H1 (cell line): ENCODE data around the gene DIS3L. TPM values are rescaled to one million over a fixed set of nuclear protein-coding genes. Genes with fewer than 3 reads are reported as not detected.

Source experiments
- CTCF ChIA-PET: fragments of 300-600 bp; sonication (Branson Sonifier 250); formaldehyde crosslinking; loops from one replicate; lab custom pipeline; 2021; ENCODE audit not compliant: partially characterized antibody; lab: Charles Lee
- POLR2A ChIA-PET: fragments of 300-600 bp; sonication (Branson Sonifier 250); formaldehyde crosslinking; loops from one replicate; lab custom pipeline; 2021; ENCODE audit warnings: inconsistent platforms; ENCODE audit not compliant: partially characterized antibody; lab: Charles Lee
- DNase-seq, 2 experiments: peaks; one replicate each; pipeline versions ENCODE4 v3.0.0 to v3.0.0-alpha.2; 2010 to 2022; ENCODE audit warnings: low spot score in 2 of 2, low read depth in 1 of 2, mixed read lengths in 1 of 2
- FAIRE-seq: peaks from 2 replicates; lab custom pipeline; 2011; peaks lifted over from hg19 to GRCh38; lab: Jason Lieb, UNC
- H2AFZ ChIP-seq: 2 replicates; pipeline ENCODE4 v1.8.1; 2012; ENCODE audit warnings: low read length, inconsistent platforms
- H2AK5ac ChIP-seq: 2 replicates; pipeline ENCODE4 v1.6.1; 2013; ENCODE audit warnings: low read depth, low read length
- H2BK120ac ChIP-seq: replicated peaks from 2 replicates; pipeline ENCODE3; 2013; ENCODE audit warnings: low read depth, low read length, inconsistent platforms
- H2BK12ac ChIP-seq: 2 replicates; pipeline ENCODE4 v1.6.1; 2013; ENCODE audit warnings: low read depth, low read length
- H2BK15ac ChIP-seq: 2 replicates; pipeline ENCODE4 v1.6.1; 2013; ENCODE audit warnings: low read length
- H2BK20ac ChIP-seq: 2 replicates; pipeline ENCODE4 v1.6.1; 2013; ENCODE audit warnings: low read length
- H2BK5ac ChIP-seq: 2 replicates; pipeline ENCODE4 v1.6.1; 2013; ENCODE audit warnings: low read depth, low read length
- H3K14ac ChIP-seq: 2 replicates; pipeline ENCODE4 v1.6.1; 2013; ENCODE audit warnings: inconsistent platforms; ENCODE audit not compliant: insufficient read length
- H3K18ac ChIP-seq: 2 replicates; pipeline ENCODE4 v1.6.1; 2013; ENCODE audit warnings: low read length; ENCODE audit errors: extremely low read depth
- H3K23ac ChIP-seq: 2 replicates; pipeline ENCODE4 v1.6.1; 2013; ENCODE audit warnings: inconsistent platforms; ENCODE audit not compliant: insufficient read length
- H3K23me2 ChIP-seq: 2 replicates; pipeline ENCODE4 v1.6.1; 2013; ENCODE audit warnings: low read depth, low read length
- H3K27ac ChIP-seq: 2 replicates; pipeline ENCODE4 v1.6.1; 2011; ENCODE audit warnings: low read depth, low read length, inconsistent platforms
- H3K27me3 ChIP-seq, 4 experiments: replicated peaks in 1 of 4; 1 replicate in 1 of 4; 2 replicates in 3 of 4; pipeline versions ENCODE4 v1.6.1 to v1.8.1; 2011 to 2013; ENCODE audit warnings: low read length in 3 of 4, mild to moderate bottlenecking in 3 of 4, inconsistent platforms in 2 of 4, mixed read lengths in 2 of 4, moderate library complexity in 1 of 4; ENCODE audit not compliant: control insufficient read depth in 3 of 4, insufficient read depth in 3 of 4; ENCODE audit errors: extremely low read depth in 1 of 4
- H3K36me3 ChIP-seq, 4 experiments: 2 replicates each; pipeline versions ENCODE4 v1.6.1 to v1.8.1; 2011 to 2013; ENCODE audit warnings: mild to moderate bottlenecking in 4 of 4, low read length in 3 of 4, moderate library complexity in 2 of 4, control low read depth in 1 of 4, inconsistent platforms in 1 of 4; ENCODE audit not compliant: insufficient read depth in 4 of 4, control insufficient read depth in 2 of 4
- H3K4ac ChIP-seq: replicated peaks from 2 replicates; pipeline ENCODE3; 2013; ENCODE audit warnings: low read length, low read depth, mixed read lengths, inconsistent platforms; ENCODE audit not compliant: insufficient read length
- H3K4me1 ChIP-seq, 4 experiments: replicated peaks in 1 of 4; 1 replicate in 1 of 4; 2 replicates in 3 of 4; pipeline versions ENCODE4 v1.6.1 to v1.8.1; 2011 to 2013; ENCODE audit warnings: low read length in 3 of 4, inconsistent platforms in 2 of 4, mixed read lengths in 1 of 4; ENCODE audit not compliant: insufficient read depth in 4 of 4, control insufficient read depth in 3 of 4
- H3K4me2 ChIP-seq, 2 experiments: 2 replicates each; pipeline versions ENCODE4 v1.6.1 to v1.8.1; 2011 to 2013; ENCODE audit warnings: low read depth in 2 of 2, low read length in 2 of 2, control low read depth in 1 of 2, inconsistent platforms in 1 of 2, mild to moderate bottlenecking in 1 of 2; ENCODE audit not compliant: insufficient read depth in 1 of 2
- H3K4me3 ChIP-seq, 4 experiments: fragments of 200-600, 300-600 bp in 1 of 4; sonication (generic), shearing (Covaris generic), sonication (Bioruptor Twin) in 1 of 4; 2 replicates each; pipeline versions ENCODE4 v1.5.1 to v1.8.1; 2011 to 2016; ENCODE audit warnings: low read length in 4 of 4, low read depth in 3 of 4, control low read depth in 2 of 4, inconsistent platforms in 2 of 4, mild to moderate bottlenecking in 2 of 4, mixed read lengths in 1 of 4, moderate library complexity in 1 of 4; ENCODE audit not compliant: insufficient read depth in 2 of 4; ENCODE audit errors: extremely low read depth in 1 of 4
- H3K56ac ChIP-seq: replicated peaks from 2 replicates; pipeline ENCODE3; 2013; ENCODE audit warnings: low read depth, mild to moderate bottlenecking, mixed read lengths, low read length, inconsistent platforms; ENCODE audit not compliant: insufficient read length
- H3K79me1 ChIP-seq: 2 replicates; pipeline ENCODE4 v1.6.1; 2013; ENCODE audit warnings: low read depth, low read length, control low read depth
- H3K79me2 ChIP-seq, 2 experiments: 2 replicates each; pipeline versions ENCODE4 v1.6.1 to v1.8.1; 2012 to 2013; ENCODE audit warnings: low read length in 2 of 2, mild to moderate bottlenecking in 2 of 2, inconsistent platforms in 1 of 2; ENCODE audit not compliant: insufficient read depth in 2 of 2, control insufficient read depth in 1 of 2
- H3K9ac ChIP-seq, 4 experiments: replicated peaks in 1 of 4; 1 replicate in 1 of 4; 2 replicates in 3 of 4; pipeline versions ENCODE4 v1.6.1 to v1.8.1; 2011 to 2013; ENCODE audit warnings: low read depth in 3 of 4, low read length in 3 of 4, control low read depth in 2 of 4, mild to moderate bottlenecking in 2 of 4, moderate library complexity in 2 of 4, inconsistent platforms in 1 of 4; ENCODE audit errors: extremely low read depth in 1 of 4
- H3K9me3 ChIP-seq, 2 experiments: 2 replicates each; pipeline versions ENCODE4 v1.6.1 to v1.8.1; 2012 to 2013; ENCODE audit warnings: mild to moderate bottlenecking in 2 of 2, moderate library complexity in 2 of 2, control low read depth in 1 of 2, inconsistent platforms in 1 of 2, low read depth in 1 of 2, low read length in 1 of 2, mixed read lengths in 1 of 2; ENCODE audit not compliant: insufficient read depth in 2 of 2
- H4K20me1 ChIP-seq, 2 experiments: replicated peaks in 1 of 2; 2 replicates each; pipeline versions ENCODE3 to v1.8.1; 2011 to 2013; ENCODE audit warnings: inconsistent platforms in 2 of 2, low read length in 2 of 2, mild to moderate bottlenecking in 1 of 2; ENCODE audit not compliant: insufficient read depth in 2 of 2, control insufficient read depth in 1 of 2
- H4K5ac ChIP-seq: 2 replicates; pipeline ENCODE4 v1.6.1; 2013; ENCODE audit warnings: low read length, low read depth, mixed read lengths, inconsistent platforms; ENCODE audit not compliant: insufficient read length
- H4K8ac ChIP-seq: 2 replicates; pipeline ENCODE4 v1.8.0; 2013; ENCODE audit warnings: mild to moderate bottlenecking, moderate library complexity, low read length, inconsistent platforms; ENCODE audit not compliant: insufficient read depth; ENCODE audit errors: extremely low read depth
- H4K91ac ChIP-seq: replicated peaks from 2 replicates; pipeline ENCODE3; 2013; ENCODE audit warnings: low read length, mixed read lengths, inconsistent platforms; ENCODE audit not compliant: insufficient read length
- SAP30 ChIP-seq: fragments of 300-600 bp; sonication (generic); IDR thresholded peaks from 2 replicates; pipeline ENCODE4 v1.7.1; 2012; ENCODE audit warnings: low read length, moderate library complexity, mild to moderate bottlenecking, inconsistent platforms; ENCODE audit not compliant: insufficient read depth, insufficient replicate concordance
- TEAD4 ChIP-seq: IDR thresholded peaks from 2 replicates; pipeline ENCODE4 v1.6.1; 2012; ENCODE audit warnings: low read depth, low read length, inconsistent platforms, mixed read lengths
- WGBS, 2 experiments: shearing (Covaris generic) in 1 of 2; methylation state at CpG; one replicate each; pipeline versions ENCODE4 v1.1.6 to v1.1.7; 2013 to 2015; ENCODE audit warnings: low lambda C conversion rate in 2 of 2, mixed read lengths in 2 of 2, inconsistent platforms in 1 of 2, low coverage in 1 of 2, missing lambda C conversion rate in 1 of 2; ENCODE audit not compliant: insufficient replicate concordance in 2 of 2, insufficient coverage in 1 of 2, insufficient read length in 1 of 2; ENCODE audit errors: extremely low coverage in 1 of 2, missing lambda C conversion rate in 1 of 2; 5-methylcytosine and 5-hydroxymethylcytosine counted together
- polyA plus RNA-seq, 7 experiments: library from polyadenylated mRNA; depleted of rRNA in 3 of 7; stranded (reverse) in 5 of 7; unstranded in 2 of 7; fragments of >200 nt in 5 of 7; fragments of 200-250 nt in 2 of 7; gene quantifications; 1 replicate in 5 of 7; 2 replicates in 1 of 7; 4 replicates in 1 of 7; pipeline versions ENCODE4 v1.2.1 to v1.2.3, GENCODE V29; 2011 to 2013; ENCODE audit warnings: missing spikeins in 2 of 7, mixed read lengths in 2 of 7
- total RNA-seq: library from RNA; stranded (reverse); fragmentation: NEBNext Ultra II Directional; extraction: Animal tissue kit (Norgen Biotek cat#: 25700); gene quantifications from 2 replicates; pipeline ENCODE4 v1.2.1, GENCODE V29; 2021

DIS3L gene
- total and polyA plus RNA-seq, 2 of the 8 experiments (the other 6 are each of a cell fraction or from before 2014, with no cell fraction given) = 8.7 to 25.0 TPM

DNA sequence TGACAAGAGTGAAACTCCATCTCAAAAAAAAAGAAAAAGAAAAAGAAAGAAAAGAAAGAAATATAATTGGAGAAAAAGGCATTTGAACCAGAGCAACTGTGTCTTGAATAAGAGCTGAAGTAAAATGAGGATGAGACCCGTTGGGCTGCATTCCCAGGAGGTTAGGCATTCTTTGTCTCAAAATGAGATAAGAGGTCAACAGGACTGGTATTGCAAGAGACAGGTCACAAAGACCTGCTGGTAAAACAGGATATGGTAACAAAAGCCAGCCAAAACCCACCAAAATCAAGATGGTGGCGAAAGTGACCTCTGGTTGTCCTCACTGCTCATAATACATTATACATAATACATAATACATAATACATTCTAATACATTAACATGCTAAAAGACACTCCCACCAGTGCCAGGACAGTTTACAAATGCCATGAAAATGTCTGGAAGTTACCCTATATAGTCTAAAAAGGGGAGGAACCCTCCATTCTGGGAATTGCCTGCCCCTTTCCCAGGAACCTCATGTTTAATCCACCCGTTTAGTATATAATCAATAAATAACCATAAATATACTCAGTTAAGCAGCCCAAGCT lies 71.7 kb downstream of the DIS3L start:
- no peaks in the 10 kb centered on the region for H4K20me1 ChIP-seq
- no peaks in the 10 kb centered on the region for H3K36me3 ChIP-seq
- no peak overlapping the region for H2BK20ac ChIP-seq
- H4K91ac ChIP-seq = no peak overlapping the region
- no peak overlapping the region for H3K14ac ChIP-seq
- WGBS, 2 experiments = 89% methylated on average over 3 of the region's 3 CpGs; no CpG with 5 or more reads in 1 of the 2 experiments
- H4K8ac ChIP-seq = no peak overlapping the region
- H3K4ac ChIP-seq = no peak overlapping the region
- no peak overlapping the region for H2BK5ac ChIP-seq
- H3K56ac ChIP-seq = no peak overlapping the region
- no peaks in the 10 kb centered on the region for H3K79me1 ChIP-seq
- no peak for TF ChIP-seq SAP30
- peak; percentile 47; the same call in 1 of the 2 replicates for TF ChIP-seq TEAD4
- TF ChIP-seq, all 59 proteins: peak for 1
- DNase-seq (no peak), FAIRE-seq (no peak)
- no peak overlapping the region for H3K18ac ChIP-seq
- H4K5ac ChIP-seq = no peak overlapping the region
- H3K4me3 ChIP-seq = no peak overlapping the region
- POLR2A ChIA-PET = no interaction called here
- CTCF ChIA-PET = interaction anchor here (0.6 kb wide), 1 partner anchor 16 kb away, joined by 3 read pairs; no protein-coding TSS in a partner anchor
- H3K79me2 ChIP-seq = no peaks in the 10 kb centered on the region
- H3K23me2 ChIP-seq = no peaks in the 10 kb centered on the region
- no peak overlapping the region for H2AK5ac ChIP-seq
- 0 out of 2 replicates have a peak overlapping the region, but pooled peaks have one; percentile 39 for H2AFZ ChIP-seq
- H3K23ac ChIP-seq = no peak overlapping the region
- H3K27ac ChIP-seq = no peak overlapping the region
- no peaks in the 10 kb centered on the region for H3K9me3 ChIP-seq
- no peak overlapping the region for H2BK120ac ChIP-seq
- H2BK15ac ChIP-seq = no peak overlapping the region
- H3K27me3 ChIP-seq = no peaks in the 10 kb centered on the region
- peaks cover 0 to 4% (median 1%) of the 10 kb centered on the region in 4 experiments; a peak in 3 of 7 replicates for H3K4me1 ChIP-seq
- H3K9ac ChIP-seq = no peak overlapping the region
- no peak overlapping the region for H3K4me2 ChIP-seq
- no peak overlapping the region for H2BK12ac ChIP-seq
